ENCODE data around the gene EDA2R.

The EDA2R gene

GRCh38 chrX:66677430-66677829 lies 38.6 kb upstream of the EDA2R start:
- Histone ChIP-seq H3K27ac (replicated peaks) (no peak overlapping the region), H3K4me3 (replicated peaks; ENCODE audit: insufficient read depth, low read length) (no peak overlapping the region), H3K27me3 (ENCODE audit: insufficient read depth, poor library complexity, severe bottlenecking) (no peaks in the 10 kb centered on the region)
- no peak for DNase-seq (ENCODE audit: low read depth in 1 of 2, low spot score in 1 of 2)
- TF ChIP-seq, protein P1, sequence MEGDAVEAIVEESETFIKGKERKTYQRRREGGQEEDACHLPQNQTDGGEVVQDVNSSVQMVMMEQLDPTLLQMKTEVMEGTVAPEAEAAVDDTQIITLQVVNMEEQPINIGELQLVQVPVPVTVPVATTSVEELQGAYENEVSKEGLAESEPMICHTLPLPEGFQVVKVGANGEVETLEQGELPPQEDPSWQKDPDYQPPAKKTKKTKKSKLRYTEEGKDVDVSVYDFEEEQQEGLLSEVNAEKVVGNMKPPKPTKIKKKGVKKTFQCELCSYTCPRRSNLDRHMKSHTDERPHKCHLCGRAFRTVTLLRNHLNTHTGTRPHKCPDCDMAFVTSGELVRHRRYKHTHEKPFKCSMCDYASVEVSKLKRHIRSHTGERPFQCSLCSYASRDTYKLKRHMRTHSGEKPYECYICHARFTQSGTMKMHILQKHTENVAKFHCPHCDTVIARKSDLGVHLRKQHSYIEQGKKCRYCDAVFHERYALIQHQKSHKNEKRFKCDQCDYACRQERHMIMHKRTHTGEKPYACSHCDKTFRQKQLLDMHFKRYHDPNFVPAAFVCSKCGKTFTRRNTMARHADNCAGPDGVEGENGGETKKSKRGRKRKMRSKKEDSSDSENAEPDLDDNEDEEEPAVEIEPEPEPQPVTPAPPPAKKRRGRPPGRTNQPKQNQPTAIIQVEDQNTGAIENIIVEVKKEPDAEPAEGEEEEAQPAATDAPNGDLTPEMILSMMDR (IDR thresholded peaks at IDR 0.05; ENCODE audit: insufficient read depth, low read length), result no peak
- TF ChIP-seq POLR2AphosphoS5 (IDR thresholded peaks at IDR 0.05; ENCODE audit: low read depth) (no peak), SPI1 (IDR thresholded peaks at IDR 0.05; ENCODE audit: borderline replicate concordance, low read depth) (no peak), GABPA (IDR thresholded peaks at IDR 0.05; ENCODE audit: low read depth) (no peak), REST (IDR thresholded peaks at IDR 0.05; ENCODE audit: insufficient replicate concordance, low read depth) (no peak)

DNA sequence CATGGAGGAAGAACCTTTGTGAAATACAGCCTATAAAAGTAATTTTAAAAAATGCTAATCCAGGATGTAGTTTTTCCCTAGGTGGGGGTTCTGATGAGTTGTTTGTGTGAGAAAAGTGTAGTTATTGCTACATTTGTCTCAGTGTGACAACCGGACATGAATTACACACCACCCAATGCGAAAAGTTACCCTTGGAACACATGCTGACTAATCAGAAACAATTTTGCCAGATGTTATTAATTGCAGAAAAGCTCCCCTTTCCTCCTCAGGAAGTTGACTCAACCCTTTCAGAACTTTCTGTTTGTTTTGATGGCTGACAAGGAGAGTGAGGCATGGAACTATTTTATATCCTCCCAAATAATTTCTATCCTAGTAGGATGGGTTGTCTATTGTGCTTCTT lies 38.1 kb upstream of the EDA2R start:
- Histone ChIP-seq H3K4me3 (replicated peaks; ENCODE audit: insufficient read depth, low read length) (no peak overlapping the region), H3K27me3 (ENCODE audit: insufficient read depth, poor library complexity, severe bottlenecking) (no peaks in the 10 kb centered on the region), H3K27ac (replicated peaks) (no peak overlapping the region)
- no peak for TF ChIP-seq POLR2AphosphoS5 (IDR thresholded peaks at IDR 0.05; ENCODE audit: low read depth)
- TF ChIP-seq REST (IDR thresholded peaks at IDR 0.05; ENCODE audit: insufficient replicate concordance, low read depth), result no peak
- no peak for TF ChIP-seq SPI1 (IDR thresholded peaks at IDR 0.05; ENCODE audit: borderline replicate concordance, low read depth)
- TF ChIP-seq, protein P1 (IDR thresholded peaks at IDR 0.05; ENCODE audit: insufficient read depth, low read length), result no peak
- TF ChIP-seq GABPA (IDR thresholded peaks at IDR 0.05; ENCODE audit: low read depth), result no peak
- DNase-seq (ENCODE audit: low read depth in 1 of 2, low spot score in 1 of 2), result no peak

DNA sequence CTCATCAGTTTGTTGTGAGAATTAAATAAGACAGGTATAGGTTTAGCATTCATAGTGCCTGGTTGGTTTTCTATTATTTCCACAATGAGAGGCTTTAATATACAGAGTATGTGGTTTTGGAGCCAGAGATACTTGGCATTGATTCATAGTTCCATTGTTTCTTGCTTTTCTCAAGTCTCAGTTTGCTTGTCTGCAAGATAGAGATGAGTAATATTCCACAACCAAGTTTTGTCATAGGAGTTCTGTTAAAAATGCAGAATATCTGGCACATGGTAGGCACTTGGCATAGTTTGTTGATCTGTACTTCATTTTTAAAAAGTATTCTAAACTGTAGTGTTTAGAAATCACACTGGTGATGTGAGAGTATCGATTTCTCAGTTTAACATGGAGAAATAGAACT lies 37.5 kb upstream of the EDA2R start:
- DNase-seq (ENCODE audit: low read depth in 1 of 2, low spot score in 1 of 2), result no peak
- TF ChIP-seq POLR2AphosphoS5 (IDR thresholded peaks at IDR 0.05; ENCODE audit: low read depth) (no peak), REST (IDR thresholded peaks at IDR 0.05; ENCODE audit: insufficient replicate concordance, low read depth) (no peak), GABPA (IDR thresholded peaks at IDR 0.05; ENCODE audit: low read depth) (no peak), SPI1 (IDR thresholded peaks at IDR 0.05; ENCODE audit: borderline replicate concordance, low read depth) (no peak)
- TF ChIP-seq, protein P1 (IDR thresholded peaks at IDR 0.05; ENCODE audit: insufficient read depth, low read length), result no peak
- H3K27ac ChIP-seq (replicated peaks), result no peak overlapping the region
- H3K4me3 ChIP-seq (replicated peaks; ENCODE audit: insufficient read depth, low read length), result no peak overlapping the region
- H3K27me3 ChIP-seq (ENCODE audit: insufficient read depth, poor library complexity, severe bottlenecking), result no peaks in the 10 kb centered on the region

Measured in HL-60 (cell line).